Trophoblast cell (in vitro differentiated cells and primary cell): ENCODE measurements around the gene ARHGEF11.

Experiments used
- DNase-seq, 2 donors: peaks; one replicate each; pipeline ENCODE4 v3.0.0-alpha.2; 2016
- H2AFZ ChIP-seq: 2 replicates; pipeline ENCODE4 v1.6.1; 2013; ENCODE audit warnings: low read length, moderate library complexity, mild to moderate bottlenecking; ENCODE audit not compliant: insufficient read depth, poor library complexity
- H2AK5ac ChIP-seq: 2 replicates; pipeline ENCODE4 v1.6.1; 2013; ENCODE audit warnings: mild to moderate bottlenecking, low read length
- H2BK120ac ChIP-seq: 2 replicates; pipeline ENCODE4 v1.6.1; 2013; ENCODE audit warnings: low read length, mild to moderate bottlenecking, moderate library complexity; ENCODE audit not compliant: insufficient read depth, poor library complexity
- H2BK12ac ChIP-seq: 2 replicates; pipeline ENCODE4 v1.6.1; 2013; ENCODE audit warnings: mild to moderate bottlenecking, low read length, moderate library complexity
- H2BK5ac ChIP-seq: 2 replicates; pipeline ENCODE4 v1.6.1; 2013; ENCODE audit warnings: low read length, low read depth, moderate library complexity, mild to moderate bottlenecking; ENCODE audit not compliant: poor library complexity
- H3K14ac ChIP-seq: 2 replicates; pipeline ENCODE4 v1.6.1; 2013; ENCODE audit warnings: mild to moderate bottlenecking, low read length
- H3K18ac ChIP-seq: 2 replicates; pipeline ENCODE4 v1.6.1; 2013; ENCODE audit warnings: mild to moderate bottlenecking, low read length
- H3K23ac ChIP-seq: 2 replicates; pipeline ENCODE4 v1.6.1; 2013; ENCODE audit warnings: low read length
- H3K27ac ChIP-seq: 2 replicates; pipeline ENCODE4 v1.5.1; 2013; ENCODE audit warnings: low read depth, mild to moderate bottlenecking, inconsistent platforms, low read length, moderate library complexity
- H3K27me3 ChIP-seq: 2 replicates; pipeline ENCODE4 v1.6.1; 2013; ENCODE audit warnings: inconsistent platforms, mild to moderate bottlenecking, low read length, moderate library complexity; ENCODE audit not compliant: insufficient read depth
- H3K36me3 ChIP-seq, 2 experiments: 1 replicate in 1 of 2; 2 replicates in 1 of 2; pipeline ENCODE4 v1.6.1; 2013; ENCODE audit warnings: low read length in 2 of 2, mild to moderate bottlenecking in 2 of 2, moderate library complexity in 1 of 2; ENCODE audit not compliant: insufficient read depth in 2 of 2, control insufficient read depth in 1 of 2
- H3K4ac ChIP-seq: 2 replicates; pipeline ENCODE4 v1.6.1; 2013; ENCODE audit warnings: low read depth, mild to moderate bottlenecking, low read length, moderate library complexity
- H3K4me1 ChIP-seq, 2 experiments: 1 replicate in 1 of 2; 2 replicates in 1 of 2; pipeline ENCODE4 v1.6.1; 2013; ENCODE audit warnings: low read length in 2 of 2, mild to moderate bottlenecking in 2 of 2, moderate library complexity in 1 of 2; ENCODE audit not compliant: insufficient read depth in 2 of 2, control insufficient read depth in 1 of 2
- H3K4me2 ChIP-seq: 2 replicates; pipeline ENCODE4 v1.6.1; 2013; ENCODE audit warnings: inconsistent platforms, mild to moderate bottlenecking, low read length, moderate library complexity
- H3K4me3 ChIP-seq: 2 replicates; pipeline ENCODE4 v1.5.1; 2013; ENCODE audit warnings: mild to moderate bottlenecking, low read depth, low read length, inconsistent platforms
- H3K79me1 ChIP-seq: one replicate; pipeline ENCODE4 v1.6.1; 2013; ENCODE audit warnings: low read length
- H3K79me2 ChIP-seq: 2 replicates; pipeline ENCODE4 v1.6.1; 2013; ENCODE audit warnings: low read length, mild to moderate bottlenecking; ENCODE audit not compliant: control insufficient read depth, insufficient read depth, poor library complexity
- H3K9ac ChIP-seq: 2 replicates; pipeline ENCODE4 v1.6.1; 2013; ENCODE audit warnings: mild to moderate bottlenecking, low read length
- H3K9me3 ChIP-seq: 2 replicates; pipeline ENCODE4 v1.6.1; 2013; ENCODE audit warnings: low read depth, mild to moderate bottlenecking, control low read depth, inconsistent platforms, low read length; ENCODE audit not compliant: insufficient read depth
- H4K12ac ChIP-seq: 2 replicates; pipeline ENCODE4 v1.6.1; 2013; ENCODE audit warnings: low read depth, mild to moderate bottlenecking, low read length, moderate library complexity
- H4K8ac ChIP-seq: 2 replicates; pipeline ENCODE4 v1.6.1; 2013; ENCODE audit warnings: low read depth, mild to moderate bottlenecking, low read length, moderate library complexity
- H4K91ac ChIP-seq: one replicate; pipeline ENCODE4 v1.6.1; 2013; ENCODE audit warnings: low read depth, mild to moderate bottlenecking, low read length, moderate library complexity
- WGBS: extraction: QIAGEN DNeasy Blood & Tissue Kit; methylation state at CpG from one replicate; pipeline ENCODE4 v1.1.7; 2013; ENCODE audit warnings: missing lambda C conversion rate; ENCODE audit not compliant: insufficient read length, insufficient coverage; ENCODE audit errors: extremely low coverage; 5-methylcytosine and 5-hydroxymethylcytosine counted together

Gene ARHGEF11

GRCh38 chr1:157035121-157035520, 10.4 kb downstream of the ARHGEF11 start:
- no peak for DNase-seq
- no peaks in the 10 kb centered on the region for H3K79me2 ChIP-seq
- no peak overlapping the region for H2BK12ac ChIP-seq
- H3K18ac ChIP-seq = no peak overlapping the region
- H3K27ac ChIP-seq = no peak overlapping the region
- H3K4ac ChIP-seq = no peak overlapping the region
- H3K9ac ChIP-seq = no peak overlapping the region
- H2BK5ac ChIP-seq = no peak overlapping the region
- no peak overlapping the region for H3K23ac ChIP-seq
- no peak overlapping the region for H3K4me2 ChIP-seq
- no peaks in the 10 kb centered on the region for H3K9me3 ChIP-seq
- no peak overlapping the region for H3K4me3 ChIP-seq
- peaks cover 0 to 3% of the 10 kb centered on the region in 2 experiments for H3K36me3 ChIP-seq
- H3K4me1 ChIP-seq = no peaks in the 10 kb centered on the region
- H2BK120ac ChIP-seq = no peak overlapping the region
- WGBS = no CpG with 5 or more reads among the region's 6 CpGs
- no peak overlapping the region for H4K8ac ChIP-seq
- no peak overlapping the region for H4K91ac ChIP-seq
- H3K79me1 ChIP-seq = no peaks in the 10 kb centered on the region
- no peak overlapping the region for H4K12ac ChIP-seq
- no peaks in the 10 kb centered on the region for H3K27me3 ChIP-seq
- no peak overlapping the region for H3K14ac ChIP-seq
- no peak overlapping the region for H2AK5ac ChIP-seq
- no peak overlapping the region for H2AFZ ChIP-seq

- H3K27me3 ChIP-seq = no peaks in the 10 kb centered on the region
- no peak overlapping the region for H2BK5ac ChIP-seq
- H3K9ac ChIP-seq = no peak overlapping the region
- H3K18ac ChIP-seq = no peak overlapping the region
- H3K9me3 ChIP-seq = no peaks in the 10 kb centered on the region
- no peak overlapping the region for H3K27ac ChIP-seq
- no peak overlapping the region for H4K8ac ChIP-seq
- H3K36me3 ChIP-seq = peaks cover 0 to 3% of the 10 kb centered on the region in 2 experiments
- no peaks in the 10 kb centered on the region for H3K79me1 ChIP-seq
- H3K4ac ChIP-seq = no peak overlapping the region
- no peak overlapping the region for H3K4me2 ChIP-seq
- H3K14ac ChIP-seq = no peak overlapping the region
- H4K91ac ChIP-seq = no peak overlapping the region
- H2BK12ac ChIP-seq = no peak overlapping the region
- DNase-seq = no peak
- H3K4me3 ChIP-seq = no peak overlapping the region
- no CpG with 5 or more reads among the region's 7 CpGs for WGBS
- no peak overlapping the region for H2BK120ac ChIP-seq
- no peak overlapping the region for H3K23ac ChIP-seq
- no peaks in the 10 kb centered on the region for H3K4me1 ChIP-seq
- H4K12ac ChIP-seq = no peak overlapping the region
- H2AK5ac ChIP-seq = no peak overlapping the region
- no peaks in the 10 kb centered on the region for H3K79me2 ChIP-seq
- H2AFZ ChIP-seq = no peak overlapping the region
Measured at GRCh38 chr1:157034137-157034800, 11.3 kb downstream of the ARHGEF11 start.

GRCh38 chr1:157033357-157033876, 12.1 kb downstream of the ARHGEF11 start:
- DNase-seq = no peak
- H4K12ac ChIP-seq = no peak overlapping the region
- H3K9ac ChIP-seq = no peak overlapping the region
- no peak overlapping the region for H2BK5ac ChIP-seq
- no peak overlapping the region for H2BK12ac ChIP-seq
- H3K14ac ChIP-seq = no peak overlapping the region
- no peak overlapping the region for H4K91ac ChIP-seq
- H2AFZ ChIP-seq = no peak overlapping the region
- H4K8ac ChIP-seq = no peak overlapping the region
- H3K79me1 ChIP-seq = no peaks in the 10 kb centered on the region
- no CpG with 5 or more reads among the region's 3 CpGs for WGBS
- H2BK120ac ChIP-seq = no peak overlapping the region
- no peak overlapping the region for H3K4me2 ChIP-seq
- no peaks in the 10 kb centered on the region for H3K79me2 ChIP-seq
- no peak overlapping the region for H2AK5ac ChIP-seq
- no peaks in the 10 kb centered on the region for H3K4me1 ChIP-seq
- H3K18ac ChIP-seq = no peak overlapping the region
- no peaks in the 10 kb centered on the region for H3K9me3 ChIP-seq
- no peak overlapping the region for H3K27ac ChIP-seq
- peaks cover 0 to 3% of the 10 kb centered on the region in 2 experiments for H3K36me3 ChIP-seq
- no peaks in the 10 kb centered on the region for H3K27me3 ChIP-seq
- H3K23ac ChIP-seq = no peak overlapping the region
- H3K4ac ChIP-seq = no peak overlapping the region
- no peak overlapping the region for H3K4me3 ChIP-seq

GRCh38 chr1:157032303-157032702, 13.2 kb downstream of the ARHGEF11 start:
- H3K4ac ChIP-seq = no peak overlapping the region
- no peaks in the 10 kb centered on the region for H3K79me1 ChIP-seq
- no peak overlapping the region for H3K14ac ChIP-seq
- H4K12ac ChIP-seq = no peak overlapping the region
- H4K91ac ChIP-seq = no peak overlapping the region
- no peak overlapping the region for H3K4me3 ChIP-seq
- peaks cover 0 to 3% of the 10 kb centered on the region in 2 experiments for H3K36me3 ChIP-seq
- no peak for DNase-seq
- H3K9me3 ChIP-seq = no peaks in the 10 kb centered on the region
- no peak overlapping the region for H4K8ac ChIP-seq
- H3K18ac ChIP-seq = no peak overlapping the region
- no peak overlapping the region for H3K4me2 ChIP-seq
- no peaks in the 10 kb centered on the region for H3K4me1 ChIP-seq
- WGBS = no CpG with 5 or more reads among the region's 3 CpGs
- H3K23ac ChIP-seq = no peak overlapping the region
- no peak overlapping the region for H2BK120ac ChIP-seq
- H2AK5ac ChIP-seq = no peak overlapping the region
- H3K79me2 ChIP-seq = no peaks in the 10 kb centered on the region
- no peak overlapping the region for H2BK5ac ChIP-seq
- H3K9ac ChIP-seq = no peak overlapping the region
- H2AFZ ChIP-seq = no peak overlapping the region
- no peak overlapping the region for H3K27ac ChIP-seq
- no peak overlapping the region for H2BK12ac ChIP-seq
- no peaks in the 10 kb centered on the region for H3K27me3 ChIP-seq
